Measurements from ENCODE around the gene KNDC1. TPM values are rescaled to one million over a fixed set of nuclear protein-coding genes. Genes with fewer than 3 reads are reported as not detected.

KNDC1 gene
- total and polyA plus RNA-seq, 3 donors from 2014 or later = 4.2 to 19.8 (median 13.3) TPM

DNA sequence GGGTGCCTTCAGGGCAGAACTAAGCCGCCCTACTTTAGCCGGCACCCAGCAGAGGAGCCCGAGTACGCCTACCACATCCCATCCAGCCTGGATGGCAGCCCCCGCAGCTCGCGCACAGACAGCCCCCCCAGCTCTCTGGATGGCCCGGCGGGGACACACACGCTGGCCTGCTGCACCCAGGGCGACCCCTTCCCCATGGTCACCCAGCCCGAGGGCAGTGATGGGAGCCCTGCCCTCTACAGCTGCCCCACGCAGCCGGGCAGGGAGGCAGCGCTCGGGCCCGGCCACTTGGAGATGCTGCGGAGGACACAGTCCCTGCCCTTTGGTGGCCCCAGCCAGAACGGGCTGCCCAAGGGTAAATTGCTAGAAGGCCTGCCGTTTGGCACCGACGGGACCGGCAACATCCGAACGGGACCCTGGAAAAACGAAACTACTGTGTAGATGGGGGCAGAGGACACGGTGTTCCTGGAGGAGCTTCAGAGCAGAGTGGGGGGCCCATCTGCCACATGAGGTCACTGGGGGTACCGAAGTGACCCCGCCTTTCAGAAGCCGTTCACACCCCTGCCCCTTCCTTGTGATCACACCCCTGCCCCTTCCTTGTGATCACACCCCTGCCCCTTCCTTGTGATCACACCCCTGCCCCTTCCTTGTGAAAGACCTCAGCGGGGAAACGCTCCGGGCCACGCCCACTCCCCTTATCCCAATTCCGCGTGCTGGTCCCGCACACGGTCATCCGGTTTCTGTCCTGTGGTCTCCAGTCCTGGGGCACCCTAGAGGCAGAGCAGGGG, 30.8 kb upstream of the KNDC1 start:
- H3K4me3 ChIP-seq = no peak overlapping the region
- no peak overlapping the region for H3K27ac ChIP-seq
- no peak for DNase-seq
- no peaks in the 10 kb centered on the region for H3K36me3 ChIP-seq (ENCODE audit: low read depth, missing control alignments)
- WGBS, 2 donors = 55 to 73% methylated on average over 25 to 39 of the region's 39 CpGs
- no peak for TF ChIP-seq POLR2A (IDR thresholded peaks at IDR 0.05)
- TF ChIP-seq CTCF (IDR thresholded peaks at IDR 0.05) = no peak
- H3K9me3 ChIP-seq = no peaks in the 10 kb centered on the region
- H3K27me3 ChIP-seq = no peaks in the 10 kb centered on the region
- intact Hi-C loops (cut with DNase I; ENCODE audit: low total_unique reads) = no loop called here
- H3K4me1 ChIP-seq = no peaks in the 10 kb centered on the region

DNA sequence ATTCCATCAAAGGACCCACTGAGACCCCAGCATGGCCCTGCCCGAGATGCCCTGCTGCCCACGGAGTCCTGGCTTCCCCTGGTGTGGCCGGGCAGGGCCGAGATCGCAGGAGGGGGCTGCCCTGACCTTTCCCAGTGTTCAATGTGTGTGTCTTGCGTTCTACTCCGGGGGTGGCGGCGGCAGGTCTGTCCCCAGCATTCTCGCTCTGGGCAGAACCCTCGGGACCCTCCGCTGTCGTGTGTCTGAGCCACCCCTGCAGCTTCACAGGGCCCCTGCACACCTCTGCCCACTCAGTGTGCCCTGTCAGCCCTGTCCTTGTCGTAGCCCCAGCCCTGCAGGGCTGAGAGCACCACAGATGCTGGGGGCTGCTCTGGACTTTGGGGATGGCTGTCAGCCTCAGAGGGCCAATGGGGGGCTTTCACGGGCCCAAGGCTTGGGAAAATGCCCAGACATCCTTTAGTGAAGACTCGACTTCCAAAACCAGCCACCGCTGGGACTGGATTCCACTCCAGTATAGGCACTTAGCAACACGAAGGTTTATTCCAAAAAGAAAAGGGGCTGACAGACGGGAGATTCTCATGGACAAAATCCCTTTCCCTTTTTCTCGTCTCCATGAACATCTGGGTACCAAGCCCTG, 30.0 kb upstream of the KNDC1 start:
- no peak for DNase-seq
- H3K9me3 ChIP-seq = no peaks in the 10 kb centered on the region
- no peak overlapping the region for H3K4me3 ChIP-seq
- no peaks in the 10 kb centered on the region for H3K27me3 ChIP-seq
- no peaks in the 10 kb centered on the region for H3K36me3 ChIP-seq (ENCODE audit: low read depth, missing control alignments)
- H3K27ac ChIP-seq = no peak overlapping the region
- intact Hi-C loops (cut with DNase I; ENCODE audit: low total_unique reads) = no loop called here
- no peak for TF ChIP-seq POLR2A (IDR thresholded peaks at IDR 0.05)
- TF ChIP-seq CTCF (IDR thresholded peaks at IDR 0.05) = no peak
- H3K4me1 ChIP-seq = no peaks in the 10 kb centered on the region
- WGBS, 2 donors = 55 to 62% methylated on average over 8 to 20 of the region's 20 CpGs

DNA sequence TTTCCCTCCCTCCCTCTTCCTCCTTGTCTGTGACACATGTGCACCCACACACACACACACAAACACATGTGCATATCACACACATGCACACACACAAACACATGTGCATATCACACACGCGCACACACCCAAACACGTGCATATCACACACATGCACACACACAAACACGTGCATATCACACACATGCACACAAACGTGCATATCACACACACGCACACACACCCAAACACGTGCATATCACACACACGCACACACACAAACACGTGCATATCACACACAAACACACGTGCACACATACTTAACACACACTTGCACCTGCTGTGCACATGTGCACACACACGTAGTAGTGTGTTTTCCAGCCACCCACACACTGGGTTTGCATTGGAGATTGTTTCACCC, 29.4 kb upstream of the KNDC1 start:
- WGBS, 2 donors = 82 to 85% methylated on average over 11 of the region's 11 CpGs
- no peaks in the 10 kb centered on the region for H3K4me1 ChIP-seq
- intact Hi-C loops (cut with DNase I; ENCODE audit: low total_unique reads) = no loop called here
- no peak overlapping the region for H3K4me3 ChIP-seq
- no peaks in the 10 kb centered on the region for H3K27me3 ChIP-seq
- no peak overlapping the region for H3K27ac ChIP-seq
- no peak for TF ChIP-seq CTCF (IDR thresholded peaks at IDR 0.05)
- no peak for TF ChIP-seq POLR2A (IDR thresholded peaks at IDR 0.05)
- H3K9me3 ChIP-seq = no peaks in the 10 kb centered on the region
- H3K36me3 ChIP-seq (ENCODE audit: low read depth, missing control alignments) = no peaks in the 10 kb centered on the region
- no peak for DNase-seq

GRCh38 chr10:133131053-133131452, 29.0 kb upstream of the KNDC1 start:
- DNase-seq = no peak
- H3K27me3 ChIP-seq = no peaks in the 10 kb centered on the region
- H3K27ac ChIP-seq = no peak overlapping the region
- no peak for TF ChIP-seq POLR2A (IDR thresholded peaks at IDR 0.05)
- no peak for TF ChIP-seq CTCF (IDR thresholded peaks at IDR 0.05)
- no peak overlapping the region for H3K4me3 ChIP-seq
- intact Hi-C loops (cut with DNase I; ENCODE audit: low total_unique reads) = no loop called here
- no peaks in the 10 kb centered on the region for H3K36me3 ChIP-seq (ENCODE audit: low read depth, missing control alignments)
- no peaks in the 10 kb centered on the region for H3K4me1 ChIP-seq
- no peaks in the 10 kb centered on the region for H3K9me3 ChIP-seq
- 73 to 85% methylated on average over 18 of the region's 18 CpGs for WGBS, 2 donors
